Measurements from ENCODE around the gene CDC37.
"Not testable (repeated sequence)": the region's sequence is repeated elsewhere in the genome, so short reads cannot be mapped to it uniquely, and the experiment has no call there.

Gene CDC37

DNA sequence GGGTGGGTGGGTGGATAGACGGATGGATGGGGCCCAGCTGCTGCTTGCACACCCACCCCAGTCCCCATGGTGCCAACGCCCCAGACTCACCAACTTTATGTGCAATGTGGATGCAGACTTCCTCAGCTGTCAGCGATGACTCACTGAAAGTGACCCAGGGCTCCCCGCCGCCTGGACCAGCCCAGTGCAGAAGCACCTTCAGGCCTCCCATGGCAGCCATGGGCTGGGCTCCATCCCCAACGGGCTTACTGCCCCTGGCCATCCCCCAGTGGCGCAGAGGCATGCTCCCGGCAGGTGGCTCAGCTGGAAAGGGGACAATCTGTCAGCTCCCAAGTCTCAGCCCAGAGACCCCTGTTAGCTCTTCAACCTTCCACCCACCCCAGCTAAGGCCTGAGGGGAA lies 25.2 kb downstream of the CDC37 start:
- DNase-seq = no peak
- no peaks in the 10 kb centered on the region for H3K27me3 ChIP-seq (replicated peaks; ENCODE audit: control insufficient read depth, insufficient read depth, low read length, poor library complexity, severe bottlenecking)
- H3K27ac ChIP-seq (ENCODE audit: insufficient read depth, low read length, poor library complexity, severe bottlenecking) = no peak overlapping the region

DNA sequence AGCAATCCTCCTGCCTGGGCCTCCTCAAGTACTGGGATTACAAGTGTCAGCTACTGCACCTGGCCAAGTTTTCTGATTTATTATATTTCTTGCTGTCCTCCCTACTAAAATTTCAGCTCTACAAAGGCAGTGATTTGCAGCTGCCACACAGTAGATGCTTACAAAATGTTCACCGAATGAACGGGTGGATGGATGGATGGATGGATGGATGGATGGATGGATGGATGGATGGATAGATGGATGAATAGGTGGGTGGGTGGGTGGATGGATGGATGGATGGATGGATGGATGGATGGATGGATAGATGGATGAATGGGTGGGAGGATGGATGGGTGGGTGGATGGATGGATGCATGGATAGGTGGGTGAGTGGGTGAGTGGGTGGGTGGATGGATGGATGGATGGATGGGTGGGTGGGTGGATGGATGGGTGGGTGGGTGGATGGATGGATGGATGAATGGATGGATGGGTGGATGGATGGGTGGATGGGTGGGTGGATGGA lies 26.2 kb downstream of the CDC37 start:
- not testable (repeated sequence) for H3K27me3 ChIP-seq (replicated peaks; ENCODE audit: control insufficient read depth, insufficient read depth, low read length, poor library complexity, severe bottlenecking); H3K9me3 ChIP-seq (ENCODE audit: control insufficient read depth, low read length); DNase-seq; H3K4me3 ChIP-seq (ENCODE audit: insufficient read depth, low read depth, low read length, poor library complexity, severe bottlenecking); H3K27ac ChIP-seq (ENCODE audit: insufficient read depth, low read length, poor library complexity, severe bottlenecking)
- H3K4me1 ChIP-seq (ENCODE audit: control insufficient read depth, insufficient read depth, low read length, poor library complexity, severe bottlenecking) = peaks cover 12% of the 10 kb centered on the region
- peaks cover 12% of the 10 kb centered on the region for H3K36me3 ChIP-seq (ENCODE audit: control insufficient read depth, insufficient read depth, low read length)

More for the DNA sequence above, 25.2 kb downstream of the CDC37 start:
- H3K4me1 ChIP-seq (ENCODE audit: control insufficient read depth, insufficient read depth, low read length, poor library complexity, severe bottlenecking) = peaks cover 12% of the 10 kb centered on the region
- no peak overlapping the region for H3K4me3 ChIP-seq (ENCODE audit: insufficient read depth, low read depth, low read length, poor library complexity, severe bottlenecking)
- no peaks in the 10 kb centered on the region for H3K9me3 ChIP-seq (ENCODE audit: control insufficient read depth, low read length)
- peaks cover 12% of the 10 kb centered on the region for H3K36me3 ChIP-seq (ENCODE audit: control insufficient read depth, insufficient read depth, low read length)

DNA sequence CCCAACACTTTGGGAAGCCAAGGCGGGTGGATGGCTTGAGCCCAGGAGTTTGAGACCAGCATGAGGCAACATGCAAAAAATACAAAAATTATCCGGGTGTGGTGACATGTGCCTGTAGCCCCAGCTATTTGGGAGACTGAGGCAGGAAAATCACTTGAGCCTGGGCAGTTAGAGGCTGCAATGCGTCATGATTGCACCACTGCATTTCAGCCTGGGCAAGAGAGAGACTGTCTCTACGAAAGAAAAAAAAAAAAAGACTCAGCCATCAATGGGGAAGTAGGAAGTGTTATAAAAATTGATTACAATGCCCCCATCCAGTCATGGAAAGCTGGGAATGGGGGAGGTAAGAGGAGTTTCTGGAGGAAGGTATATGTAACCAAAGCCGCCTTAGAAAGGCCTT lies 28.4 kb downstream of the CDC37 start:
- Histone ChIP-seq H3K27me3 (replicated peaks; ENCODE audit: control insufficient read depth, insufficient read depth, low read length, poor library complexity, severe bottlenecking) (no peaks in the 10 kb centered on the region), H3K36me3 (ENCODE audit: control insufficient read depth, insufficient read depth, low read length) (peaks cover 12% of the 10 kb centered on the region)

DNA sequence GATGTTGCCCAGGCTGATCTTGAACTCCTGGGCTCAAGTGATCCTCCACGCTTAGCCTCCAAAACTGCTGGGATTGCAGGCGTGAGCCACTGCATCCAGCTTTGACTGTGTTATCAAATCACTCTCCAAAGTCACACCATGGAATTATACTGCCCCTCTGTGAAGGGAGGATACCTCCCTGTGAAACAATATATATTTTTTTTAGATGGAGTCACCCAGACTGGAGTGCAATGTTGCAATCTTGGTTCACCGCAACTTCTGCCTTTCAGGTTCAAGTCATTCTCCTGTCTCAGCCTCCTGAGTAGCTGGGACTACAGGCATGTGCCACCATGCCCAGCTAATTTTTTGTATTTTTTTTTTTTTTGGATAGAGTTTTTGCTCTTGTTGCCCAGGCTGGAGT lies 30.7 kb downstream of the CDC37 start:
- Histone ChIP-seq H3K4me1 (ENCODE audit: control insufficient read depth, insufficient read depth, low read length, poor library complexity, severe bottlenecking) (no peaks in the 10 kb centered on the region), H3K27me3 (replicated peaks; ENCODE audit: control insufficient read depth, insufficient read depth, low read length, poor library complexity, severe bottlenecking) (no peaks in the 10 kb centered on the region), H3K9me3 (ENCODE audit: control insufficient read depth, low read length) (no peaks in the 10 kb centered on the region), H3K4me3 (ENCODE audit: insufficient read depth, low read depth, low read length, poor library complexity, severe bottlenecking) (no peak overlapping the region), H3K27ac (ENCODE audit: insufficient read depth, low read length, poor library complexity, severe bottlenecking) (no peak overlapping the region), H3K36me3 (ENCODE audit: control insufficient read depth, insufficient read depth, low read length) (peaks cover 28% of the 10 kb centered on the region)
- DNase-seq = no peak

More for the DNA sequence above, 28.4 kb downstream of the CDC37 start:
- Histone ChIP-seq H3K27ac (ENCODE audit: insufficient read depth, low read length, poor library complexity, severe bottlenecking) (no peak overlapping the region), H3K4me3 (ENCODE audit: insufficient read depth, low read depth, low read length, poor library complexity, severe bottlenecking) (no peak overlapping the region), H3K4me1 (ENCODE audit: control insufficient read depth, insufficient read depth, low read length, poor library complexity, severe bottlenecking) (peaks cover 10% of the 10 kb centered on the region), H3K9me3 (ENCODE audit: control insufficient read depth, low read length) (no peaks in the 10 kb centered on the region)
- no peak for DNase-seq

DNA sequence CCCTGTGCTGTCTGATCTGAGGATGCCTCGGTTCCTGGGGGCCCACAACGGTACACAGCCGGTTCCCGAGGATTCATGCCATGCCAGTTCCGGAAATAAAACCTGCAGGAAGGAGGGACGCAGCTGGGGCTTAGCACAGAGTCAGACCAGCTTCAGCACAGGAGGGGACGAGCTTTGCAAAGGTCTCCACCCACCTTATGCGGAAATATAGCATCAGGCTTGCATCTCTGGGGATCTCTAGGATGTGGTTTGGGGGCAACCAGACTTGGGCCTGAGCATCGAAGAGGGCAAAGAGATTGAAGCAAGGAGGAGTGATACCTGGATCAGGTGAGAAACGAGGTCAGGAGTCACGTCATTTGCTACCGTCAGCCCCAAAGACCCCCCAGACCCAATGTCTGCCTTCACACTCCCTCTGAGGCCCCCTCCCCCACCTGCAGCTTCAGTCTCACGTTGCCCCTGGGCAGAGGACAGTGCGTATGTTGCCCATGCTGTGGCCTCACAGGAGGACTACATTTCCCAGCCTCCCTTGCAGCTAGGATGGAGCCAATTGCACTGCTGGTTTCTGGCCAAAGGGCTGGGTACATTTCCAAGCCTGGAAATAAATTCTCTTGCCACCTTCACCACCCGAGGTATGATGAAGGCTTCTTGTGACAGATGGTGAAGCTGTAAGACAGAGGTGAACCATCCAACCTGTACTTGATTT lies 35.1 kb downstream of the CDC37 start:
- no peak overlapping the region for H3K27ac ChIP-seq (ENCODE audit: insufficient read depth, low read length, poor library complexity, severe bottlenecking)
- H3K27me3 ChIP-seq (replicated peaks; ENCODE audit: control insufficient read depth, insufficient read depth, low read length, poor library complexity, severe bottlenecking) = no peaks in the 10 kb centered on the region
- H3K4me1 ChIP-seq (ENCODE audit: control insufficient read depth, insufficient read depth, low read length, poor library complexity, severe bottlenecking) = no peaks in the 10 kb centered on the region
- DNase-seq = no peak
- H3K9me3 ChIP-seq (ENCODE audit: control insufficient read depth, low read length) = no peaks in the 10 kb centered on the region
- peaks cover 39% of the 10 kb centered on the region for H3K36me3 ChIP-seq (ENCODE audit: control insufficient read depth, insufficient read depth, low read length)
- no peak overlapping the region for H3K4me3 ChIP-seq (ENCODE audit: insufficient read depth, low read depth, low read length, poor library complexity, severe bottlenecking)

DNA sequence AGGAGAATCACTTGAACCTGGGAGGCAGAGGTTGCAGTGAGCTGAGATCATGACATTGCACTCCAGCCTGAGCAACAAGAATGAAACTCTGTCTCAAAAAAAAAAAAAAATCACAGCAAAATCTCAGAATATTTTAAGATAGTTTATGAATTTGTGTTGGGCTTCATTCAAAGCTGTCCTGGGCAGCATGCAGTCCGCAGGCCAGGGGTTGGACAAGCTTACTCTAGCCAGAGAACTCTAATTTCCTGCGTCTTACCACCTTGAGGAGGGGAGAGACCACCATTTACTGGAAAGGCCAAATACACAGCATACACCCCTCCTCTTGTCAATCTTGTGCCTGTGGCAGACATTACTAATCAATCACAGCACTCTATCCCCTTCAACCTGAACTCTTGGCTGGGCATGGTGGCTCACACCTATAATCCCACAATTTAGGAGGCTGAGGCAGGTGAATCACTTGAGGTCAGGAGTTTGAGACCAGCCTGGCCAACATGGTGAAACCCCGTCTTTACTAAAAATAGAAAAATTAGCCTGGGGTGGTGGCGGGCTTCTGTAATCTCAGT lies 36.3 kb downstream of the CDC37 start:
- H3K27me3 ChIP-seq (replicated peaks; ENCODE audit: control insufficient read depth, insufficient read depth, low read length, poor library complexity, severe bottlenecking); H3K4me3 ChIP-seq (ENCODE audit: insufficient read depth, low read depth, low read length, poor library complexity, severe bottlenecking); H3K4me1 ChIP-seq (ENCODE audit: control insufficient read depth, insufficient read depth, low read length, poor library complexity, severe bottlenecking); H3K27ac ChIP-seq (ENCODE audit: insufficient read depth, low read length, poor library complexity, severe bottlenecking); DNase-seq; H3K9me3 ChIP-seq (ENCODE audit: control insufficient read depth, low read length): not testable (repeated sequence)
- H3K36me3 ChIP-seq (ENCODE audit: control insufficient read depth, insufficient read depth, low read length) = peaks cover 44% of the 10 kb centered on the region

DNA sequence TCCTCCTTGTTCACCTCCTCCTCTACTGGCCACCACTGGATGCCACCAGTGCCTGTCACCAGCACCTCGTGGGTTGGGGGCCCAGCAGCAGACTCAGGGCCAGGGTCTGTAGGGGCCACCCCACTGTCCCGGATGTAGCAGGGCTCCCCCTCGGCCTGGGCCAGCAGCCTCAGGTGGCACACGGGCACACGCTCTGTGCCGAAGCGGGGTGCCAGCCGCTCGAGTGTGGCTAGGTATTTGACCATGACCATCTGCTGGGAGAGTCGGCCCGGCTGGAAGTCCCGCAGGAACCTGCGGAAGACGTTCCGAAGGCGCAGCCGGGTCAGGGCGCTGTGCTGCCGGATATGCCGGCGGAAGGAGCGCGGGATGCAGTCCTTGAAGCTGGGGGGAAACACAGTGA lies 37.8 kb downstream of the CDC37 start:
- H3K27me3 ChIP-seq (replicated peaks; ENCODE audit: control insufficient read depth, insufficient read depth, low read length, poor library complexity, severe bottlenecking) = no peaks in the 10 kb centered on the region
- no peak overlapping the region for H3K4me3 ChIP-seq (ENCODE audit: insufficient read depth, low read depth, low read length, poor library complexity, severe bottlenecking)
- H3K27ac ChIP-seq (ENCODE audit: insufficient read depth, low read length, poor library complexity, severe bottlenecking) = no peak overlapping the region
- peaks cover 57% of the 10 kb centered on the region for H3K36me3 ChIP-seq (ENCODE audit: control insufficient read depth, insufficient read depth, low read length)
- DNase-seq = no peak
- H3K9me3 ChIP-seq (ENCODE audit: control insufficient read depth, low read length) = no peaks in the 10 kb centered on the region
- H3K4me1 ChIP-seq (ENCODE audit: control insufficient read depth, insufficient read depth, low read length, poor library complexity, severe bottlenecking) = no peaks in the 10 kb centered on the region

DNA sequence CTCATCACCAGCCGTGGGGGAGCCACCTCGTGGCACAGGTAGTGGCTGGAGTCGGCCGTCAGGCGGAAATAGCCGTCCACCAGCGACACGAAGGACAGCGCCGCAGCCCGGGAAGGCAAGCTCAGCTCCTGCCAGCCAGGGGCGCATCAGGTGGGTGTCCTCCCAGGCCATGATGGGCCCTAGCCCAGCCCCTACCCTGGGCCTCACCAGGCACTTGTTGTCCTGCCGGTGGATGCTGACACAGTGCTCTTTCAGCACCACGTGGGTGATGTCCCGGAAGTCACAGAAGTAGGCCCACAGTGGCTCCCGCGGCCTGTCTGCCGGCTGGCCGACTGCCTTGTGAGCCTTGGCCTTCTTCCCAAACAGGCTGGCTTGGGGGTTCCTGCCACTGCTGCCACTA lies 38.7 kb downstream of the CDC37 start:
- no peak overlapping the region for H3K4me3 ChIP-seq (ENCODE audit: insufficient read depth, low read depth, low read length, poor library complexity, severe bottlenecking)
- H3K4me1 ChIP-seq (ENCODE audit: control insufficient read depth, insufficient read depth, low read length, poor library complexity, severe bottlenecking) = no peaks in the 10 kb centered on the region
- H3K9me3 ChIP-seq (ENCODE audit: control insufficient read depth, low read length) = no peaks in the 10 kb centered on the region
- H3K36me3 ChIP-seq (ENCODE audit: control insufficient read depth, insufficient read depth, low read length) = peaks cover 61% of the 10 kb centered on the region
- no peak overlapping the region for H3K27ac ChIP-seq (ENCODE audit: insufficient read depth, low read length, poor library complexity, severe bottlenecking)
- no peaks in the 10 kb centered on the region for H3K27me3 ChIP-seq (replicated peaks; ENCODE audit: control insufficient read depth, insufficient read depth, low read length, poor library complexity, severe bottlenecking)
- DNase-seq = no peak

DNA sequence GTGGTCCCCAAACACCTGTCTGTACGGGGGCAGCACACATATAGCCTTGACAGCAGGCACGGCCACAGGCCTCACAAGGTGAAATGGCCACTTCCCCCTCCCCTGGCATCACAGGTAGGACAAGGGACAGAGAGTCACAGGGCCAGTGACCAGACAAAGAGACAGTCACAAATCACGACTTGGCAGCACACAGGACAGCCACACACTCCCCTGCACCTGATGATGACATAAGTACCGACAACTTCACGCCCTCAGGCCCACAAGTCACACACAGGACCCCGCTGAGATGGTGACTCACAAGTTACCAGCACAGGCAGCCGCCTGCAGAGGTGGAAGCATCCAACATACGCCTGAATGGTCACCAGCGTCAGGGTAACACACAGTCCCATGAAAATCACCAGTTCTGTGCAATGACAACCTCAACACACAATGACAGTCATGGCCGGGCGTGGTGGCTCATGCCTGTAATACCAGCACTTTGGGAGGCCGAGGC lies 39.5 kb downstream of the CDC37 start:
- Histone ChIP-seq H3K27ac (ENCODE audit: insufficient read depth, low read length, poor library complexity, severe bottlenecking) (no peak overlapping the region), H3K9me3 (ENCODE audit: control insufficient read depth, low read length) (no peaks in the 10 kb centered on the region), H3K27me3 (replicated peaks; ENCODE audit: control insufficient read depth, insufficient read depth, low read length, poor library complexity, severe bottlenecking) (no peaks in the 10 kb centered on the region), H3K4me1 (ENCODE audit: control insufficient read depth, insufficient read depth, low read length, poor library complexity, severe bottlenecking) (no peaks in the 10 kb centered on the region), H3K36me3 (ENCODE audit: control insufficient read depth, insufficient read depth, low read length) (peaks cover 61% of the 10 kb centered on the region), H3K4me3 (ENCODE audit: insufficient read depth, low read depth, low read length, poor library complexity, severe bottlenecking) (no peak overlapping the region)
- no peak for DNase-seq

DNA sequence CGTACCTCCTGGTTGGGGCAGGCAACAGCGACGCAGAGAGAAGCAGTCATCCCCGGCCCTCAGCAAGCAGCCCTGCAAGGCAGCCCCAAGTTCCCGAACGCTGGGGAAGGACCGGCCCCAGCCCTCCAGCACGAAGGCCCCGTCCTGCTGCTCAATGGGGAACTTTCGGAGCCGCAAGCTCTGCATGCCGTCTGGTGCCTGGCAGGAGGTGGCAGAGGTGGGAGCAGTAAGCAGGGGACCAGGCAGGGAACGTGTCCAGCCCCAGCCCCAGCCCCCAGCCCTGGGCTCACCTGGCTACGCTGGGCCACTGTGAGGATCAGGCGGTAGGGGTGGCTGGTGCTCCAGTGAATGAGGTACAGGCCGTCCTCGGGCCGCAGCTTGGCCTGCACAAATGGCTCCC lies 41.1 kb downstream of the CDC37 start:
- H3K27me3 ChIP-seq (replicated peaks; ENCODE audit: control insufficient read depth, insufficient read depth, low read length, poor library complexity, severe bottlenecking) = no peaks in the 10 kb centered on the region
- no peak overlapping the region for H3K4me3 ChIP-seq (ENCODE audit: insufficient read depth, low read depth, low read length, poor library complexity, severe bottlenecking)
- H3K9me3 ChIP-seq (ENCODE audit: control insufficient read depth, low read length) = no peaks in the 10 kb centered on the region
- H3K4me1 ChIP-seq (ENCODE audit: control insufficient read depth, insufficient read depth, low read length, poor library complexity, severe bottlenecking) = no peaks in the 10 kb centered on the region
- no peak for DNase-seq
- peaks cover 65% of the 10 kb centered on the region for H3K36me3 ChIP-seq (ENCODE audit: control insufficient read depth, insufficient read depth, low read length)
- H3K27ac ChIP-seq (ENCODE audit: insufficient read depth, low read length, poor library complexity, severe bottlenecking) = no peak overlapping the region

Measured in effector memory CD4-positive, alpha-beta T cell (primary cell).